AG09309 (cell line): ENCODE measurements around the gene DYNAP.

Experiments used
- DNase-seq: peaks from one replicate; pipeline ENCODE4 v3.0.0-alpha.2; 2010; ENCODE audit warnings: low read depth
- H3K4me3 ChIP-seq: 2 replicates; pipeline ENCODE4 v1.5.1; 2011; ENCODE audit warnings: mild to moderate bottlenecking, low read depth, low read length, moderate library complexity; ENCODE audit not compliant: control insufficient read depth
- TF ChIP-seq, protein P1 (sequence below): IDR thresholded peaks from 2 replicates; pipeline ENCODE4 v1.5.1; 2011; ENCODE audit warnings: mild to moderate bottlenecking, low read depth, low read length, inconsistent platforms; ENCODE audit not compliant: insufficient read depth, control insufficient read depth; ENCODE audit errors: missing control alignments

DYNAP gene

DNA sequence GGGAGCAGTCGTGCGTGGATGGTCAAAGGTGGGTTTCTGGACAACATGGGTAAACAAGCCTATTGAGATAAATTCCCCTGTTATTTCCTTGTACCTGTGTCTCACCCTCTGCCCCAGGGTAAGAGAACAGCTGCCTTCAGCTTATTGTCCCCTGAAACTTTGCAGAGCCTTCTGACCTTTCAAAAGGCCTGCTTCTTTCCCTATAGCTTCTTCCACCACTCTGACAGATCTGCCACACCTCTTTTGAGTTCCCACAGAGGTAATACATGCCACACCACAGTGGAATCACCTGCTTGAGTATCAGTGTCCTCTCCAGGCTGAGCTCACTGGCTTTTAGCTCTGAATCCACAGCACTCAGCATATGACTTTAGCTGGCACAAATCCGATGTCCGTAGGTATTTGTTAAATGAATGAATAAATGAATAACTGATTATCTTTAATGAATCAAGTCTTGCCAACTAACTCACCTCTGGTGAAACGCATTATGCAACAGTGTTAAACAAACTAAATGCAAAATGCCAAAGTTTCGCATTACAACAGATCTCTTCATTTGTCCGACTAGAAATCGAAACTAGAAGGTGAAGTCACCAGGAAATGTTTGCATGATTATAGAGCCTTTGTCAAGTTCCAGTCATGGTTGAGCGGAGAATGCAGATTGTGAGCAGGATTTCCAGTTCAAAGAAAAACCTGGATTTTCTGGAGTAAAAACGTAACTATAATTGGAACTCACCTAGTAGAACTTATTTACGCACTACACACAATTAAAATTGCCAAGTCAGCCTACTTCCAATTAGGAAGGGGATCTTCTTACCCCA, 16.4 kb downstream of the DYNAP start:
- TF ChIP-seq, protein P1, sequence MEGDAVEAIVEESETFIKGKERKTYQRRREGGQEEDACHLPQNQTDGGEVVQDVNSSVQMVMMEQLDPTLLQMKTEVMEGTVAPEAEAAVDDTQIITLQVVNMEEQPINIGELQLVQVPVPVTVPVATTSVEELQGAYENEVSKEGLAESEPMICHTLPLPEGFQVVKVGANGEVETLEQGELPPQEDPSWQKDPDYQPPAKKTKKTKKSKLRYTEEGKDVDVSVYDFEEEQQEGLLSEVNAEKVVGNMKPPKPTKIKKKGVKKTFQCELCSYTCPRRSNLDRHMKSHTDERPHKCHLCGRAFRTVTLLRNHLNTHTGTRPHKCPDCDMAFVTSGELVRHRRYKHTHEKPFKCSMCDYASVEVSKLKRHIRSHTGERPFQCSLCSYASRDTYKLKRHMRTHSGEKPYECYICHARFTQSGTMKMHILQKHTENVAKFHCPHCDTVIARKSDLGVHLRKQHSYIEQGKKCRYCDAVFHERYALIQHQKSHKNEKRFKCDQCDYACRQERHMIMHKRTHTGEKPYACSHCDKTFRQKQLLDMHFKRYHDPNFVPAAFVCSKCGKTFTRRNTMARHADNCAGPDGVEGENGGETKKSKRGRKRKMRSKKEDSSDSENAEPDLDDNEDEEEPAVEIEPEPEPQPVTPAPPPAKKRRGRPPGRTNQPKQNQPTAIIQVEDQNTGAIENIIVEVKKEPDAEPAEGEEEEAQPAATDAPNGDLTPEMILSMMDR, result no peak
- H3K4me3 ChIP-seq, result no peak overlapping the region
- no peak for DNase-seq

- TF ChIP-seq, protein P1, result no peak
- H3K4me3 ChIP-seq, result no peak overlapping the region
Observed at GRCh38 chr18:54608028-54608642, 17.1 kb downstream of the DYNAP start.

GRCh38 chr18:54611816-54612215, 20.8 kb downstream of the DYNAP start:
- TF ChIP-seq, protein P1, result no peak
- no peak overlapping the region for H3K4me3 ChIP-seq
- DNase-seq, result no peak

More at GRCh38 chr18:54608028-54608642, 17.1 kb downstream of the DYNAP start:
- no peak for DNase-seq

- no peak for DNase-seq
- no peak overlapping the region for H3K4me3 ChIP-seq
- TF ChIP-seq, protein P1, result no peak
Observed at GRCh38 chr18:54612237-54612636, 21.2 kb downstream of the DYNAP start.

DNA sequence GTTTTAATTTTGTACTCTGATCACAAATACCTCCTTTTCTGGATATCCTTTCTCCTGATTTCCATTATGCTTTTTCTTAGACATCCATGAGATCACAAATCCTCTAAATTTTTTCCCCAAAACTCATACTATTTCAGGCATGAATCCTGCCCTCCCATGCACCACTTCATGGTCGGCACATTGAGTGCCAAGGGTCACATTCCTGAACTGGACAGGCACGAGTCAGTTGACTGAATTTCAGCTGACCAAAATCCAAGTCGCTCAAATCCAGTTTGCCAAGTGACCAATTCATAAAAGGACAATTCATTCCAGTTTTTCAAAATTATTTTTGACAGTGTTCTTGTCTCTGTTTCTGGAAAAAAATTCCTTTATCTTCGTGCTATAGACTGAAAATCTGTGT, 22.1 kb downstream of the DYNAP start:
- H3K4me3 ChIP-seq, result no peak overlapping the region
- DNase-seq, result no peak
- TF ChIP-seq, protein P1, result no peak

GRCh38 chr18:54616220-54616848, 25.3 kb downstream of the DYNAP start:
- no peak for DNase-seq
- no peak overlapping the region for H3K4me3 ChIP-seq
- TF ChIP-seq, protein P1, result no peak
